T-helper 2 cell treated with Interferon-gamma antibody and Interleukin-4, amounts not matched to agents 100 ng/mL and 5 ng/mL, for 36 hours (primary cell): Measurements from ENCODE around the gene CTIF. TPM values are rescaled to one million over a fixed set of nuclear protein-coding genes. Genes with fewer than 3 reads are reported as not detected.
"Not testable (repeated sequence)": the region's sequence is repeated elsewhere in the genome, so short reads cannot be mapped to it uniquely, and the experiment has no call there.

Source experiments
- intact Hi-C: fragments of 100-400 bp; cut with micrococcal nuclease; formaldehyde crosslinking; loops from one replicate; pipeline ENCODE4 v1.15.1; 2023
- total RNA-seq: library from RNA; stranded (reverse); gene quantifications from 2 replicates; pipeline ENCODE4 v1.2.3, GENCODE V29; 2022

CTIF gene
- 1.9 and 2.4 TPM in 2 replicates for total RNA-seq

DNA sequence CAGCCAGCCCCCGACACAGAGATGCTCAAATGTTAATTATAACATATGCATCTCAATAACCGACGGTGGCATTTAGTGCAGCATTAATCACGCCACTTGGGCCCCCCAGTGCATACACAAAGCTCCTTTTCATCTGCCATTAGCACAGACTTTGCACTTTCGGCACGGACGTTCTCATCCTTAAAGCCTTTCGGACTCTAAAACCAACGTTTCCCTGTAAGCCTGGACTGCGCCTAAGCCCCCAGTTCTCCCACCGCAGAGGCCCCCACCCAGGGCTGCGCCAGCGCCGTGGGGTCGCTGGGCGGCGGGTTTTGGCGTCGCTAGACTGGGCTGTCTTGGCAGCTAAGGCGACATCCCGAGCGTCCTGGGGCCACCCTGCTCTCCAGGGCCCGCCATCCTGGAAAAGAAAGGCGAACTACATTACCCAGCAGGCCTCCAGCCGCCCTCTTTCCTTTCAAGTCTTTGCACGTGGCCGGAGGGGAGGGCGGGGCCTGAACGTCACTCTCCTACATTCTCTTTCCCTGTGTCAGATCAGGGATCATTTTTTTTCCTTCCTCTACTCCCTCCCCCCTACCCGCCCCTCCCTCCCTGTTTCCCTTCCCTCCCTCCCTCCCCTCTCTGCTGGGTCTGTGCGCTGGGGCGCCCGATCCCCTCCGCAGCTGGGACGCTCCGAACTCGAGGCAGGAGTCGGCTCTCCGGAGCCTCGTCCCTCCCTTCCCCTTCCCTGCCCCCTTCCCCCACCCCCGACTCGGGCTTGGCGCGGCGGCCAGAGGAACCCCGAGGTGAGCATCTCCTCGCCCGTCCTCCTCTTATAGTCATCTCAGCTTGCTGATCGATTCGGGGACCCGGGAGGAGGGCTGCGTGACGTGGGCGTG is at the start of gene CTIF:
Gene CTIF (plus strand): TSS at position 501 of the 875 bp plus-strand sequence. CDS start 80,535 bp downstream, outside the sequence.
- intact Hi-C loops: loop anchor here (2.0 to 5.0 kb wide), 2 partner anchors 128 to 954 kb away; partner anchors contain the start of gene RPL17

DNA sequence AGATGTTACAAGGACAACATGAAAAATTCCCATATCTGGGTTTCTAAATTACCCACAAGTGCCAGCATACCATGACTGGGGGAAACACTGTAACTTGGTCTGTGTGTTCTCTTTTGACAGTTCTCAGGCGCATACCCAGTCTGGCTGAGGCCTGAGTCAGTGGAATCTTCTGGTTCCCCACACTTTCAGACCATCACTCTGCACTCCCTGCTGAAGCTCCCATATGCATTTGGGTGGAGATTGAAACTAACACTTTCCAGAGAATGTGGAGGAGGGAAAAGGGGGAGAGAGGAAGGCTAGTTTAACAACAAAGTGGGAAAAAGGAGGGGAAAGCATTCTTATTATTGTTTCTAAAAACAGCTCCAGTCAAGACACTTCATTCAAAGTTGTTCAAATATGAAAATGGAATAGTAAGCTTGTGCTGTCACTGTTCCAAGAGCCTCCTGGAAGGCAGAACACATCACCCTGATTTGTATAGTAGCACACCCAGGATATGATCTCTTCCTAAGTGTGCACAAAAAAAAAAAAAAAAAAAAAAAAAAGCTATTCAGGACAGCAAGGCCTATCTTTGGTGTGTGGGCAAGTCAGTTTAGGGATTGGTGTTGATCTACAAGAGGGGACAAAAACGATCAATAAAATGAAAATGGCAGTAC is 48.1 kb upstream of the CTIF start:
- intact Hi-C loops: no loop called here

DNA sequence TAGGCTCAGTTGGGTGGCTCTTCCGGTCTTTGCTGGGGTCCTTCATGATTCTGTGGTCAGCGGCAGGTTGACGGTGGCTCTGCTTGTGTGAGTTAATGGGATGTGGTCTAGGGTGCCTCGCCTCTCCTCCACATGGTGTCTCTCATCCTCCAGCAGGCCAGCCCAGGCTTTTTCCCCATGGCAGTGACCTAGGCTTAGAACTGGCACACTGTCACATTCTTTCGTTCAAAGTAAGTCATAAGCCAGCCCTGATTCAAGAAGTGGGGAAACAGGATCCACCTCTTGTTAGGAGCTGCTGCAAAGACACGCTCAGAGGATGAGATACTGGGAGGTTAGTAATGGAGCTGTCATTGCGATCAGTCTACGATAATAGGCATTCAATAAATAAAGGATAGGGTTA is 46.0 kb upstream of the CTIF start:
- intact Hi-C loops: no loop called here

DNA sequence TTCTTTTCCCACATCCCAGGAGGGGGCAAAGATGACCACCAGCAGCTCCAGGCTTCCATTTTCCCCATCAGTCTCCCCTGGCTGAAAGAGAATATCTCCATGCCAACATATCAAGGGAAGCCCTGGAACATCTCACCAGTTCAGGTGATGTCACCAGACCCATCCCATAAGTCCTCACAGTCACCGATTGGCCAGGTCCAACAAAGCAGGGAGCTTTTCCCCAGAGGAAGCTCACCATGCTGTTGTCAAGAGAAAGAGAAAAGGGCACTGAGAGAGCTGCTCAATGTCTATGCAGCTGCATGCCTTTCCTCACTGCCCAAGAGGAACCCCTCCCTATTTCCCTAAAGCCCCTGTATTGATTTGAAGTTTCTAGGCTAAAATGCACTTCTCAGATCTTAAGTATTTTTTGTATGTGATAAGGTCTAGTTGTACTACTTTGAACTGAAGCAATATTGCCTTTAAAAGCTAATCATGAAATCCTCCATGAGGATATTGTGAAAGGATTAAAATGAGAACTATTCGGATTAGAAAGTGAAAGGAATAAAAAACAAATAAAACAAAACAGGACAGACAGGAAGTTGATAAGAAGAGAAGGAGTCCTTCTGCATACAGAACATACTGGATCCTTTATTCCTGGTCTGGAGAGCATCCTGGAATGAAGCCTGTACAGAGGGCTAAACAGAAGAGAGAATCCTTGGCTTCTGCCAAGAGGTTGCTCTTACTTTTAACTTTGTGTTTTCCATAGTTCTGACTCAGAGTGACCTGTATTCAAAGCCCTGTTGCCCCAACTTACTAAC is 45.2 kb upstream of the CTIF start:
- intact Hi-C loops: no loop called here

DNA sequence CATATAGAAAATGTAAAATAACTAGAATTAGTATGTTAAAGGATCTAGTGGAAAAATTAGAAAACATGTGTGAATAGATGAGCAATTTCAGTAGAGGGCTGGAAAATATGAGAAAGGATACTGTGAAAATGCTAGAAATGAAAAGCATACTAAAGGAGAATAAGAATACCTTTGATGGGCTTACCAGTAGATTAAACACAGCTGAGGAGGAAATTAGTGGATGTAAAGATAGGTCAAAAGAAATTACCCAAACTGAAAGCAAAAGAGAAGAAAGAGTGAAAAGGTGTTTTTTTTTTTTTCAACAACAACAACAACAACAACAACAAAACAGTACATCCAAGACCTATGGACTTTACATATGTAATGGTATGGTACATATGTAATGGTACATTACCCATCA is 41.0 kb upstream of the CTIF start:
- intact Hi-C loops: no loop called here

DNA sequence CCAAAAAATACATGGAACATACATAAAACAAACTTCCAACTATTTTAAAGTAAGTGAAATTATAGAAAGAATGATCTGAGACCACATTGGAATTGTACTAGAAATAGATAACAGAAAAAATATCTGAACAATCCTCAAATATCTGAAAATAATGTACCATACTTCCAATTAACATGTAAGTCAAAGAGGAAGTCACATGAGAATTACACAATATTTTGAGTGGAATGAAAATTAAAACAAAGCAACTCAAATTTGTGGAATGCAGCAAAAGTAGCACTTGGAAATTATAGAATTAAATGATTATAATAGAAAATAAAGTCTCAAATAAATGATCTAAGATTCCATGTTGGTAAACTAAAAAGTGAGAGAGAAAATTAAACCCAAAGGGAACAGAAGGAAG is 38.3 kb upstream of the CTIF start:
- intact Hi-C loops: no loop called here

DNA sequence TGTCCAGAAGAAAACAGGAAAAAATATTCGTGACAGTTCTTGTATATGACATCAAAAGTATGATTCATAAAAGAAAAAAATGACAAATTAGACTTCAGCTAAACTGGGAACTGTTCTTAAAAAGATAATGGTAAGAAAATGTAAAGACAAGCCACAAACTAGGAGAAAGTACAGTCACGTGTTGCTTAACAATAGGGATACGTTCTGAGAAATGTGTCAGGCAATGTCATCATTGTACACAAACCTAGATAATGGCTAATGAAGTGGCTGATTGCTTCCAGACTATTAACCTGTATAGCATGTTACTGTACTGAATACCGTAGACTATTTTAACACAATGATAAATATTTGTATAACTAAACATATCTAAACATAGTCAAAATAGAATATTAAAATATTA is 35.9 kb upstream of the CTIF start:
- intact Hi-C loops: no loop called here

DNA sequence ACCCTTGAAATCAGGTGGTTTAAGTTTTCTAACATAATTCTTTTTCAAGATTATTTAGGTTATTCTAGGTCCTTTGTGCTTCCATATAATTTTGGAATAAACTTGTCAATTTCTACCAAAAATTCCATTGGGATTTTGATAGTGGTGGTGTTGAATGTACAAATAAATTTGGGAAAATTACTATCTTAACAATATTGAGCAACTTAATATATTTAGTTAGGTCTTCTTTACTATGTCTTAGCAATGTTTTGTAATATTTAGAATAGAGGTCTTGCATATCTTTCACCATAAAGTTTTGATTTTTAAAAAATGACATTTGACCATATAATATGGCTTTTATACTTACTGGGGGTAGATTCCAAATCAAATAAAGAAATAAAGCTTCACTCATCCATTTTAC is 34.0 kb upstream of the CTIF start:
- intact Hi-C loops: no loop called here

DNA sequence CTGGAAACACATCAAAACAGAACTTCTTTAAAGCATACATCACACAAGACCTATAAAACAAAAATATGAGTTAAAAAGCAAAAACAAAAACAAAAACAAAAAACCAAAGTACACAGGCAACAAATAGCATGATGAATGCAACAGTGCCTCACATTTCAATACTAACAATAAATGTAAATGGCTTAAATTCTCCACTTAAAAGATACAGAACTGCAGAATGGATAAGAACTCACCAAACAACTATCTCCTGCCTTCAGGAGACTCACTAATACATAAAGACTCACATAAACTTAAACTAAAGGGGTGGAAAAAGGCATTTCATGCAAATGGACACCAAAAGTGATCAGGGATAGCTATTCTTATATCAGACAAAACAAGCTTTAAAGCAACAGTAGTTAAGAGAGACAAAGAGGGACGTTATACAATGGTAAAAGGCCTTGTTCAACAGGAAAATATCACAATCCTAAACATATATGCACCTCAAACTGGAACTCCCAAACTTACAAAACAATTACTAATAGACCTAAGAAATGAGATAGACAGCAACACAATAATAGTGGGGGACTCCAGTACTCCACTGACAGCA is 31.8 kb upstream of the CTIF start:
- intact Hi-C loops: not testable (repeated sequence)

DNA sequence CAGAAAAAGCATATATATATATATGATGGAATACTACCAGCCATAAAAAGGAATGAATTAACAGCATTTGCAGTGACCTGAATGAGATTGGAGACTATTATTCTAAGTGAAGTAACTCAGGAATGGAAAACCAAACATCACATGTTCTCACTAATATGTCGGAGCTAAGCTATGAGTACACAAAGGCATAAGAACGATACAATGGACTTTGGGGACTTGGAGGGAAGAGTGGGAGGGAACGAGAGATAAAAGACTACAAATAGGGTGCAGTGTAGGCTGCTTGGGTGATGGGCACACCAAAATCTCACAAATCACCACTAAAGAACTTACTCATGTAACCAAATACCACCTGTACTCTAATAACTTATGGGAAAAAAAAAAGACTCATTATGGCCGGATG is 26.3 kb upstream of the CTIF start:
- intact Hi-C loops: not testable (repeated sequence)

DNA sequence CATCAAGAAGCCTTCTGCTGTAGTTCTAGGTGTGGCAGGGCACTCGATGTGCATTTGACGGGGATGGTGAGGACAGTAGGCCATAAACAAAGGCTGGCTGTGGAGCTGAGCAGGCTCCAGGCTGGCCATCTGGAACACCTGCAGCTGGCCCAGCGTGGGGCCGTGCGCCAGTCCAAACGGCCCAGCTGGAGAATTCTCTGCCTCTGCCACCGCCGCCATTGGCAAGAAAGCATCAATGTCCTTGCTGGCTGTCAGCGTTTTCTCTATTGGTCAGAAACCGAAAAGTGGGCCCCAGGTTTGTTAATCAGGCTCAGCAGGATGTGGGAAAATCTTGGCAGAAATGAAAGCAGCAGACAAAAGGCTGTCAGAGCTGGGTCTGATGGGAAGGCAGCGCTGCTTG is 24.0 kb upstream of the CTIF start:
- intact Hi-C loops: no loop called here

DNA sequence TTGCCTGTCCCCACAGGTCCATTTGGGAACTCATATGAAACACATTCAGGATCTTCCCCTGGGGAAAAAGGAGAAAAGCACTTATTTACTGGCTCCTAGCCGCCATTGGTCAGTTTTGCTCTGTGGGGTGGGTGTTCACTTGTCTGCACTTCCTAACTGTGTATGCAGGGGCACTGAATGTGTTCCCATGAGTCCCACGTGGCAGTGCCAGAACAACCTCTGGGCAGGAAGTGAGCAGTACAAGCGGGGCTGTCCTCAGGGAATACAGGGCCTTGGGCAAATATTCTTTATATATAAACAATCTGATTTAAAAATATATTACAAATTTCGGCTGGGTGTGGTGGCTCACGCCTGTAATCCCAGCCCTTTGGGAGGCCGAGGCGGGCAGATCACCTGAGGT is 21.8 kb upstream of the CTIF start:
- intact Hi-C loops: no loop called here

DNA sequence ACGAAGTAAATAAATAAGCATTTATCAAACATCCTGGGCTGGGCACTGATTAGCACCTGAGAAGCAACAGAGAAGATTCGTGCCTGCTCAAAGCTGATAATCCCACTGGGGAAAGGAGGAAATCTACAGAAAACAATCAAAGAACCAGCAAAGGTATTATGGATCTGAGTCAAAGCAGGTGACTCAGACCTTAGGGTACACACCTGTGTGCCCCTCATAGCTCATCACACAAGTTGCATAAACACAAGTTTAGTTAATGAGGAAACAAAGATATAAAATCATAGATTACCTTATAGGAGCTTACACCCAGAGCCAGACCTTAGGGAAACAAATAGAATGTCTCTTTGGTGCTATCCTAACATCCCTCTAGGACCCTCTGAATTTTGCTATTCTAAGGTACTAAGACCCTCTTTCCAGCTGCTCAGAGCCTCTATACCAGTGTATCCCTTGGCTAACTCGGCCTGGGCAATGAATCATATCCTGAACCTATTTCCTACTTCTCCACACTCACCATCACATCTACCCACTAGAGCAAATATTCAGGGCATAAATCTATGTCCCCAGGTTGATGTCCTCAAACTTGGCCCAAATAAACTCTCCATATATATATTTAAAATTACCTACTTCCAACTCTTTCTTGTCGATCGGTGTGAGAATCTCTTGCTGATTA is 19.3 kb upstream of the CTIF start:
- intact Hi-C loops: no loop called here

DNA sequence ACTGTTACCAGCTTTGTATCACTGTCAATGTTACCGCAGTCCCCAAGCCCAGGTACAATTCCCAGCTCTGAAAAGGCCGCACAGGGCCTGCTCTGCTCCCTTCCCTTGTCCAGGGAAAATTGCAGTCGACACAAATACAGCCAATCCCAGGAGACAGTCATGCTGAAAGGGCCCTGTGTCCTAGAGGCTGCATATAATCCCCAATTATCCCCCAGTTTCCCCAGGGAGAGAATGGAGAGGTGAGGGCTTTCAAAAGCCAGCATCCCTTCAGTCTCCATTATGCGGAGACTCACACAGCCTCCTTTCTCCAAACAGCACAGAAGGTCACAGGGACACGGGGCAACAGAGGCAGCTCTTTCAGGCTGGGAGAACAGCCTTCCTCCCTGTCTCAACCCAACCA is 17.1 kb upstream of the CTIF start:
- intact Hi-C loops: no loop called here

DNA sequence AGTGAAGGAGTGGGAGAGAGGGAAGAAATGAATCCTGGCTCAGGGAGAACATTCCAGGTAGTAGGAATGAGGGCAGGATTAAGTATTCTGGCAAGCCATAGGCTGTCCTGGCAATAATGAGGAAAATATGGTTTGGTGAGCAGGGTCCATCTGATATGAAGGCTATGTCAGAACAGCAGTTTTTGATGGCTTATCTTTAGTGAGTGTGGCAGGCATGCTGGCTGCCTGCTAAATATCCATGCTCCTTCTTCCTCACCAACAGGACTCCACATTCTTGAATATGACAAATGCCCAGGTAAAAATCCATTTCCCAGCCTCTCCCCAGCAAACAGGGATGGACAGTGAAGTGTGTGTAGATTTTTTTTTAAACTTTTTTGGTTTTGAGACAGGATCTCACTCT is 13.2 kb upstream of the CTIF start:
- intact Hi-C loops: no loop called here

DNA sequence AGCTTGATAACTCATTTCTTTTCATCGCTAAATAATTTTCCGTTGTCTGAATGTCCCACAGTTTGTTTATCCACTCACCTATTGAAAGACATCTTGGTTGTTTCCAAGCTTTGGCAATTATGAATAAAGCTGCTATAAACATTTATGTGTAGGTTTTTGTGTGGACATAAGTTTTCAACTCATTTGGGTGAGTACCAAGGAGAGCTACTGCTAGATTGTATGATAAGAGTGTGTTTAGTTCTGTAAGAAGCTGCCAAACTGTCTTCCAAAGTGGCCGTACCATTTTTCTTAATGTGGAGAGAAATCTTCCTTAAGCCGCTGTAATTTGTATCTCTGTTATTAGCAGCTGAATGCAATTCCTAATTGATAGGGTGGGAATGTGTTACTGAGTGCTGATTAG is 11.4 kb upstream of the CTIF start:
- intact Hi-C loops: no loop called here

DNA sequence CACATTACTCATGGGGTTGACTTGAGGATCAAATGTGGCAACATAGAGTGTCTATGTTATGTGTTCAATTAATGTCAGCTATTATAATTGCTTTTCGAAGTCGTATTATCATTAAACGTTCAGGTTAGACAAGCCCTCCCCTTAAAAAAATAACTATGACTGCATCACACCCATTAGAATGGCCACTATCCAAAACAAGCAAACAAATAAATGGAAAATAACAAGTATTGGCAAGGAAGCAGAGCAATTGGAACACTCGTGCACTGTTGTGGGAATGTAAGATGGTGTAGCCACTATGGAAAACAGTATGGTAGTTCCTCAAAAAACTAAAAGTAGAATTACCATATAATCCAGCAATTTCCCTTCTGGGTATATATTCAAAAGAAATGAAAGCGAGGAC is 10.0 kb upstream of the CTIF start:
- intact Hi-C loops: no loop called here

DNA sequence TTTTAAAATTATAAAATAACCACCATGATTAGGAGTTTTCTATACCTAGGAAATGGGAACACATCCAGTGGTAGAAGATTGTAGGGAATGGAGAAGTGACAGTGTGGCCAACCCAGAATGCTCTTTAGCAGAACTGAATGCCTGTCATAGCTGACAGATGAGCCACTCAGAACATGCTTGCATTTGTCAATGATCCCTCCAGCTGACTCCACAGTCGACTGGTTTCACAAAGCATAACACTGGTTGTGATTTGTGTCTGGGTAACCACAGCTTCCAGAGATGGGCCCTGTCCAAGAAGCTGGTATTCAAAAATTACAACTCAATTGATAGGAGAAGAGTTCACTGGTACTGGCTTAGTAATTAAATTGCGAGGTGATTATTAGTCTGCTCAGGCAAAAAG is 9.0 kb upstream of the CTIF start:
- intact Hi-C loops: no loop called here

DNA sequence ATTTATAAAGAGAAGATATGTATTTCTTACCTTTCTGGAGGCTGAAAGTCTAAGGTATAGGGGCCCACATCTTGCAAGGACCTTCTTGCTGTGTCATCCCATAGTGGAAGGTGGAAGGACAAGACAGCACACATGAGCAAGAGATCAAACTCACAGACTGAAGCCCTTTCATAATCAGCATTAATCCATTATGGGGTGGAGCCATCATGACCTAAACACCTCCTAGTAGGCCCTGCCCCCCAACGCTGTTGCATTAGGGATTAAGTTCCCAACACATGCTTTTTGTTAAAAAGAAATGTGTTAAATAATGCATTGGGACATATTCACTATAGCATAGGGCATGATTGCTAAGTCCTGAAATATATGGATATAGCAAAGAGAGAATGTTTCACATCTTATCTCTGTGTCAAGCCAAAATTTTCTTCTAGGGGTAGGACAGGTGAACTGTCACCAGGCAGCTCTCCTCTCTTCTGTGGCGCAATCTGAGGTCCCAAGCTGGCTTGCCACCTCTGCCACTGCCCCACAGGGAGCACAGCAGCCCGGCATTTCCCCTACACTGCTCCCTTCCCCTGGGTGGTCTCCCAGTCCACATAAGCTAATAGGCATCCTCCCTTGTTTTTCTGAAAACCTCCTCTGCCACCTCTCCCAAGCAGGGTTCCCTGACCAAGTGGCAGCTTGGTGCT is 8.3 kb upstream of the CTIF start:
- intact Hi-C loops: no loop called here

DNA sequence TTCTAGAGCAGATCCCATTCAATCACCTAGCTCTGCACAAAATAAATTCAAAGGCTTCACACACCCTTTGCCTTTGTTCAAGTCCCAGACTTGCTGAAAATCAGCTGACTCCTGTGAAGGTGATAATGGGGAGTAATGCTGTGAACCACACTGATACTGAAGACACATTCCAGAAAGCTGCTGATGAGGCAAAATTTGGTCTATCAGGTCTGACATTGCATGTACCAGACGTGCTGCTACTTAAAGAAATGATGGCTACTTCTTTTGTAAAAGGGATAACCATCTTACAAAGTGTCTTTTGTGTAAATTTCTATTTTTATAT is 7.8 kb upstream of the CTIF start:
- intact Hi-C loops: no loop called here

DNA sequence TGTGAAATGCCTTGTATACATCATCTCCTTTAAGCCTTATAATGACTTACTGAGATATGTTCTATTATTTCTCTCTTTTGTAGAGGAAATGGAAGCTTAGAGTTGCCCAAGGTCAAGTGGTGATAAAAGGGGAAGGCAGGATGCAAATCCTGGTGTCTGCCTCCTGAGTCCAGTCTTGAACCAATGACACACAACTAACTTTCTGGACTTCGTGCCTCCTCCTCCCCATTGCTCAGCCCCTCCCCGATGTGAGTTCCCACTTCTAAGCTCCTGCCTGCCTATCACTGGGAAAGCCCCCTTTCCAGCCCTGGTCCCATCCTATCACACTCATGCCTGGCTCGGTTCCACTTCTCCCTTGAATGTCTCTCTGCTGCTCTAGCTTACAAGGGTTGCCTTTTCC is 6.9 kb upstream of the CTIF start:
- intact Hi-C loops: no loop called here
